ENCODE measurements around the gene ANO2. TPM values are rescaled to one million over a fixed set of nuclear protein-coding genes. Genes with fewer than 3 reads are reported as not detected.

Gene ANO2
- total RNA-seq, 1 donor from 2014 or later, result 1.5 TPM

DNA sequence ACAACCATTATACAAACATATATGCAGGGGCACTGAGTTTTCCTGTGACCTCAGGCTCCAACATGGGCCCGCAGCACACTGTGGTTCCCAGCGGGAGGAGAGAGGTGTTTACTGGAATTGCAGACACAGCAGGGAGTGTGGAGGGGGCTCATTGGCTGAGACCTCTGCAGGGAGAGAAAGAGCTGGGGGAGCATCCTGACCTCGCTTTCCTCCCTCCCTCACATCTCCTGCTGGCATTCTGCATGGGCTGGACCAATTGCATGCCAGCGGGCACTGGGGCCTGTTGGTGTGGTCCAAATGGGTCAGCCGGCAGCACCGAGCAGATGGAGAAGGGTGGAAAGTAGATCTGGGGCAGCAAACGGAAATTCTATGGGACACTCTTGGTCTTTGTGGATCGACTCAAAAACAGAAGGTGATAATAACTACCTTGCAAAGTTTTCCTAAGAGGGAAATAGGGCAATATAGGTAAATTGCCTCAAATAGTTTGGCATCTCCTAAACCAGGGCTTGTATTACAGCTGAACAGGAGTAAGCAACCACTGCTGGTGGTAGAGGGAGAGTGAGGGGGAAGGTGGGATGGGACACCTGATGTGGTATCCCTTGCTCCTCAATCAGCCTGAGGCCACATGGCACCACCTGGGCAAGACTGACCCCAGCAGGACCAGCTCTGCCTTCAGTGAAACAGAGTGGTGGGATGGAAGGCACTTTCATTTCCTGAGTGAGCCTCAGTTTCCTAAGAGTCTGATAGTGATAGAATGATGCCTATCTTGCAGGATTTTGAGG lies 426.3 kb downstream of the ANO2 start:
- H3K27me3 ChIP-seq (ENCODE audit: control insufficient read depth, insufficient read depth, low read length), result no peaks in the 10 kb centered on the region
- DNase-seq (ENCODE audit: low read depth), result no peak
- TF ChIP-seq, protein P1, sequence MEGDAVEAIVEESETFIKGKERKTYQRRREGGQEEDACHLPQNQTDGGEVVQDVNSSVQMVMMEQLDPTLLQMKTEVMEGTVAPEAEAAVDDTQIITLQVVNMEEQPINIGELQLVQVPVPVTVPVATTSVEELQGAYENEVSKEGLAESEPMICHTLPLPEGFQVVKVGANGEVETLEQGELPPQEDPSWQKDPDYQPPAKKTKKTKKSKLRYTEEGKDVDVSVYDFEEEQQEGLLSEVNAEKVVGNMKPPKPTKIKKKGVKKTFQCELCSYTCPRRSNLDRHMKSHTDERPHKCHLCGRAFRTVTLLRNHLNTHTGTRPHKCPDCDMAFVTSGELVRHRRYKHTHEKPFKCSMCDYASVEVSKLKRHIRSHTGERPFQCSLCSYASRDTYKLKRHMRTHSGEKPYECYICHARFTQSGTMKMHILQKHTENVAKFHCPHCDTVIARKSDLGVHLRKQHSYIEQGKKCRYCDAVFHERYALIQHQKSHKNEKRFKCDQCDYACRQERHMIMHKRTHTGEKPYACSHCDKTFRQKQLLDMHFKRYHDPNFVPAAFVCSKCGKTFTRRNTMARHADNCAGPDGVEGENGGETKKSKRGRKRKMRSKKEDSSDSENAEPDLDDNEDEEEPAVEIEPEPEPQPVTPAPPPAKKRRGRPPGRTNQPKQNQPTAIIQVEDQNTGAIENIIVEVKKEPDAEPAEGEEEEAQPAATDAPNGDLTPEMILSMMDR (IDR thresholded peaks at IDR 0.05; ENCODE audit: insufficient read depth, low read length, poor library complexity, severe bottlenecking), result no peak
- H3K4me3 ChIP-seq (ENCODE audit: low read depth, low read length), result no peak overlapping the region
- H3K36me3 ChIP-seq (ENCODE audit: control insufficient read depth, insufficient read depth, low read length), result no peaks in the 10 kb centered on the region

DNA sequence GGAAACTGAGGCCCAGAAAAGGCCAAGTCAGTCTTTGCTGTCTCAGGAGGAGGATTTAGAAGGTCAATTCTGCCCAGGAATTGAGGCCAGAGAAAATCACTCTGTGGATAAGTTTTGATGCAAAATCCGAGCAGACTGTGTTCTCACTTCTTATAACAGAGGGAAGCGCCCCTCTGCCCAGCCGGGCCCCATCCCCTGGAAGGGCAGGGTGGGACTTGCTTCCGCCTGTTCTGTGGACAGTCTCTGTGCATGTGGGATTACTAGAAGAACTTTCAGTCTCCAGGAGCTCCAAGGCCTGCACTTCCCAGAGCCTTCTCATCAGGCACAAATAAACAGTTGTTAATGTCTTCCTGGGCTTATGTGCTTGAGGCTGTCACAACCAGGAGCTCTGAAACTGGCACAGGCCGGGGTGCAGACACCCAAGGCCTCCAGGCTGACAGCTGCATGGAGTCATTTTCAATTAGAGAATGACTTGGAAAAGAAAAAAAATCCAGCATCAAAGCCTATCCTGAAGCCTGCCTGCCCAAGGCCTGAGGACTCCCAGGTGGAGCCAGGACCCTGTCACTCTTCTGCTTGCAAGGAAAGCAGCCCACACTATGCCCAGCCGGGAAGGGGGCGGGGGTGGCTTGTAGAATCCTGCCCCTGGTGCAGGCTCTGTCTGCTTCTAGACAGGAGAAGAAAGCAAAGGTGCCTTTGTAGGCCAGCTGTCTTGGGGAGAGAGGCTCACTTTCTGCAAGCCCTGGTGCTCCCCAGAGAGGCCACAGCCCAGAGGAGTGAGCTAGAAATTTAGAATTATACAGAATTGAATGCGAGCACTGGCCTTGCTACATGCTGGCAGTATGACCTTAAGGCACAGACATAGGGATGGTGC lies 428.5 kb downstream of the ANO2 start:
- Histone ChIP-seq H3K4me3 (ENCODE audit: low read depth, low read length) (no peak overlapping the region), H3K27me3 (ENCODE audit: control insufficient read depth, insufficient read depth, low read length) (peaks cover 6% of the 10 kb centered on the region), H3K36me3 (ENCODE audit: control insufficient read depth, insufficient read depth, low read length) (no peaks in the 10 kb centered on the region)
- DNase-seq (ENCODE audit: low read depth), result no peak
- TF ChIP-seq, protein P1 (IDR thresholded peaks at IDR 0.05; ENCODE audit: insufficient read depth, low read length, poor library complexity, severe bottlenecking), result no peak

DNA sequence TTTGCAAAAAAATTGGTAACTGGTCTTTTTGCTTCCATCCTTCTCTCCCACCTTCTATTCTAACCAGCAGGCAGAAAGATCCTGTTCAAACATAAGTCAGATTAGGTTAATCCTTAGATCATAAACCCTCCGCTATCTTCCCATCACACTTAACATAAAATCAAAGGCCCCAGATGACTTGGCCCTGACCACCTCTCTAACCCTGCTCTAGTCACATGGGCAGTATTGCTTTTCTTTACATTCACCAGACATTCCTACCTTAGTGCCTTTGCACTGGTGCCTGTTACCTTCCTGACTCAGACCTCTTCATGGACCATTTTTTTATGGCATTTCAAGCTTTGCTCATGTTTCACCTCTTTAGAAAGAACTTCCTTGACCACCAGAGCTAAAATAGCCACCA lies 429.6 kb downstream of the ANO2 start:
- no peak overlapping the region for H3K4me3 ChIP-seq (ENCODE audit: low read depth, low read length)
- H3K27me3 ChIP-seq (ENCODE audit: control insufficient read depth, insufficient read depth, low read length), result peaks cover 6% of the 10 kb centered on the region
- no peaks in the 10 kb centered on the region for H3K36me3 ChIP-seq (ENCODE audit: control insufficient read depth, insufficient read depth, low read length)
- no peak for DNase-seq (ENCODE audit: low read depth)
- TF ChIP-seq, protein P1 (IDR thresholded peaks at IDR 0.05; ENCODE audit: insufficient read depth, low read length, poor library complexity, severe bottlenecking), result no peak

DNA sequence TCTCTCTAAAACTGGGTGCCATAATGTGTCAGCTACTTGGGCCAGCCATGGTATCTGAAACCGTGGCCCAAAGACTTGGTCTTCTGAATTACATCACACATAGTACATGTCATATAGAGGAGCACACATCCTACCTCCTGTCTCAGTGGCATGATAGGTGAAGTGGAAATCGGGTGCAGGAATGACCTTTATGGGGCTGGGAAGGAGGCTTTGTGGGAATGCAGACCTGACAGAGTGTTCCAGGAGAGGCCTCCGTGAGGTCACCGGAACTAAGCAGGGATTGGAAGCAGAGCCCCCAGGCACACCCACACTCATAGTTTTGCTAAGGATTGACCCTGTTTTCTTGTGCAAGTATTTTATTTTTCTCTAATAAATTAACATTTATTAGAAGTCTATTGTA lies 430.5 kb downstream of the ANO2 start:
- Histone ChIP-seq H3K4me3 (ENCODE audit: low read depth, low read length) (no peak overlapping the region), H3K36me3 (ENCODE audit: control insufficient read depth, insufficient read depth, low read length) (no peaks in the 10 kb centered on the region), H3K27me3 (ENCODE audit: control insufficient read depth, insufficient read depth, low read length) (peaks cover 6% of the 10 kb centered on the region)
- DNase-seq (ENCODE audit: low read depth), result no peak
- TF ChIP-seq, protein P1 (IDR thresholded peaks at IDR 0.05; ENCODE audit: insufficient read depth, low read length, poor library complexity, severe bottlenecking), result no peak

DNA sequence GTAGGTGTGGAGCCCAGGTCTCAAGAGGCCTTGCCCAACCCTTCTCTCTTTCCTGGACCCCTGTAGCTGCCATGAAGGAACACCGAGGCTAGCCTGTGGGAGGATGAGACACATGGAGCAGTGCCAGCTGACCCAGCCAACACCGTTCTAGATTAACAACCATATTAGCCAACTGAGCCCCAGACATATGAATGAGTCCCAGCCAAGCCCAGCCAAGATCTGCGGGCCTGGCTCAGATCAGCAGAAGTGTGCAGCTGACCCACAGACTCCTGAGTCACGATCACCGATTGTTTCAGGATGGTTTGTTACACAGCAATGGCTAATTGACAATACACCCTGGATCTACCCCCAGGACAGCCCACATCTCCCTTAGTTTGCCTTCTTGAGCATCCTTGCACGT lies 431.0 kb downstream of the ANO2 start:
- TF ChIP-seq, protein P1 (IDR thresholded peaks at IDR 0.05; ENCODE audit: insufficient read depth, low read length, poor library complexity, severe bottlenecking), result no peak

More for the DNA sequence above, 431.0 kb downstream of the ANO2 start:
- no peaks in the 10 kb centered on the region for H3K36me3 ChIP-seq (ENCODE audit: control insufficient read depth, insufficient read depth, low read length)
- no peak for DNase-seq (ENCODE audit: low read depth)
- peaks cover 6% of the 10 kb centered on the region for H3K27me3 ChIP-seq (ENCODE audit: control insufficient read depth, insufficient read depth, low read length)
- H3K4me3 ChIP-seq (ENCODE audit: low read depth, low read length), result no peak overlapping the region
